Neural cell (in vitro differentiated cells): Measurements from ENCODE around the gene POLR1A. TPM values are rescaled to one million over a fixed set of nuclear protein-coding genes. Genes with fewer than 3 reads are reported as not detected.

ENCODE experiments used
- H2AFZ ChIP-seq: fragments of 200-600, 300-800 bp; sonication (generic), shearing (Covaris generic); 2 replicates; pipeline ENCODE4 v1.6.0; 2014; ENCODE audit warnings: low read depth, mild to moderate bottlenecking, antibody characterized with exemption, low read length, moderate library complexity
- H3F3A ChIP-seq: fragments of 200-600 bp; shearing (Covaris generic); 2 replicates; pipeline ENCODE4 v1.6.1; 2016; ENCODE audit warnings: mild to moderate bottlenecking, moderate library complexity, mixed read lengths, antibody characterized with exemption, low read length; ENCODE audit not compliant: insufficient read depth, poor library complexity, severe bottlenecking
- H3K27ac ChIP-seq: fragments of 200-600, 300-800 bp; sonication (generic), shearing (Covaris generic); 2 replicates; pipeline ENCODE4 v1.5.1; 2014; ENCODE audit warnings: mild to moderate bottlenecking, low read length, moderate library complexity
- H3K27me3 ChIP-seq: fragments of 300-800, 200-600 bp; sonication (generic), shearing (Covaris generic); 2 replicates; pipeline ENCODE4 v1.6.0; 2014; ENCODE audit warnings: mild to moderate bottlenecking, low read depth, low read length, moderate library complexity; ENCODE audit not compliant: insufficient read depth
- H3K36me3 ChIP-seq: fragments of 300-800, 200-600 bp; sonication (generic), shearing (Covaris generic); 2 replicates; pipeline ENCODE4 v1.5.1; 2014; ENCODE audit warnings: mild to moderate bottlenecking, antibody characterized with exemption, low read length, moderate library complexity; ENCODE audit not compliant: insufficient read depth
- H3K4me2 ChIP-seq: fragments of 300-800, 200-600 bp; sonication (generic), shearing (Covaris generic); 2 replicates; pipeline ENCODE4 v1.6.0; 2014; ENCODE audit warnings: mild to moderate bottlenecking, low read length
- H3K4me3 ChIP-seq: fragments of 300-800, 200-600 bp; sonication (generic), shearing (Covaris generic); 2 replicates; pipeline ENCODE4 v1.5.1; 2014; ENCODE audit warnings: mild to moderate bottlenecking, low read length, moderate library complexity
- H3K79me2 ChIP-seq: fragments of 200-600 bp; shearing (Covaris generic); replicated peaks from 2 replicates; pipeline ENCODE4 v1.6.0; 2014; ENCODE audit warnings: mild to moderate bottlenecking, low read length, moderate library complexity; ENCODE audit not compliant: insufficient read depth
- H3K9ac ChIP-seq: fragments of 300-800, 200-600 bp; sonication (generic), shearing (Covaris generic); 2 replicates; pipeline ENCODE4 v1.6.1; 2016; ENCODE audit warnings: mild to moderate bottlenecking, low read length, mixed read lengths
- H3K9me2 ChIP-seq: fragments of 200-600 bp; shearing (Covaris generic); 2 replicates; pipeline ENCODE4 v1.6.1; 2016; ENCODE audit warnings: mild to moderate bottlenecking, low read length, mixed read lengths; ENCODE audit not compliant: insufficient read depth
- H3K9me3 ChIP-seq: fragments of 200-600, 300-800 bp; sonication (generic), shearing (Covaris generic); 2 replicates; pipeline ENCODE4 v1.6.1; 2016; ENCODE audit warnings: mild to moderate bottlenecking, mixed run types, low read length, moderate library complexity, mixed read lengths
- H4K20me1 ChIP-seq: fragments of 200-600 bp; shearing (Covaris generic); 2 replicates; pipeline ENCODE4 v1.6.1; 2016; ENCODE audit warnings: mild to moderate bottlenecking, mixed run types; ENCODE audit not compliant: insufficient read depth
- EP300 ChIP-seq: fragments of 450-650 bp; conservative IDR thresholded peaks from 2 replicates; pipeline ENCODE4 v1.6.1; 2014; ENCODE audit warnings: antibody characterized with exemption, mild to moderate bottlenecking, moderate library complexity; ENCODE audit not compliant: poor library complexity, severe bottlenecking
- EZH2 ChIP-seq: fragments of 200-600, 300-800 bp; shearing (Covaris generic), sonication (generic); IDR thresholded peaks from 2 replicates; pipeline ENCODE4 v1.6.1; 2014; ENCODE audit warnings: antibody characterized with exemption, low read length, borderline replicate concordance, mild to moderate bottlenecking; ENCODE audit not compliant: insufficient read depth, poor library complexity, severe bottlenecking
- MXI1 ChIP-seq: fragments of 450-650 bp; conservative IDR thresholded peaks from 2 replicates; pipeline ENCODE4 v1.6.1; 2014; ENCODE audit warnings: antibody characterized with exemption, mild to moderate bottlenecking; ENCODE audit not compliant: poor library complexity, severe bottlenecking
- POLR2AphosphoS5 ChIP-seq: IDR thresholded peaks from 2 replicates; pipeline ENCODE4 v1.6.1; 2012
- RAD21 ChIP-seq: fragments of 450-650 bp; conservative IDR thresholded peaks from 2 replicates; pipeline ENCODE4 v1.6.1; 2014; ENCODE audit warnings: antibody characterized with exemption, mild to moderate bottlenecking, moderate library complexity
- SMC3 ChIP-seq: fragments of 450-650 bp; conservative IDR thresholded peaks from 2 replicates; pipeline ENCODE4 v1.6.1; 2014; ENCODE audit warnings: antibody characterized with exemption, mild to moderate bottlenecking, moderate library complexity; ENCODE audit not compliant: poor library complexity
- TAF1 ChIP-seq: IDR thresholded peaks from 2 replicates; pipeline ENCODE4 v1.6.1; 2012; ENCODE audit warnings: low read depth
- polyA plus RNA-seq: library from polyadenylated mRNA; depleted of rRNA; stranded (reverse); fragments of >200 nt; gene quantifications from 2 replicates; pipeline ENCODE4 v1.2.3, GENCODE V29; 2014
- TF ChIP-seq, protein P1 (sequence below): fragments of 450-650 bp; IDR thresholded peaks from 2 replicates; pipeline ENCODE4 v1.5.1; 2014; ENCODE audit warnings: antibody characterized with exemption, mild to moderate bottlenecking, moderate library complexity; ENCODE audit not compliant: poor library complexity, severe bottlenecking
- TF ChIP-seq, protein P2 (sequence below): IDR thresholded peaks from 2 replicates; pipeline ENCODE4 v1.6.1; 2012; ENCODE audit warnings: borderline replicate concordance

The POLR1A gene
- polyA plus RNA-seq, 1 donor from 2014 or later, result 5.4 TPM

DNA sequence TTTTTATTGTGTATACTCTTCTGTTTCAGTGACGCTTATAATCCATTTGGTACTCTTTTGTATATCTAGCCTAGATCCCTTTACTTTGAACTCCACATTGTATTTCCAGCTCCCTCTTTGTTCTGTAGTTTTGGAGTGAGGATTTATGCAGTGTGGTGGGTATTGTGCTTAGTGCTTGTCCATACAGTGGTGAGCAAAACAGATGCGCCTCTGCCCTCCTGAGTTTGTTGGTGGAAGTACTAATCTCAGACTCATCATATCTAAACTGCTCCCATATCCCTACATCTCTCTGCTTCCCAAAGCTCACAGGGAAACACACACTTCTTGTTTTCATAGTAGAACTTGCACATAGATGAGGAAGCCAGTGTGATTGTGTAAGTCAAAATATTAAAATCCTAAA is 12.4 kb upstream of the POLR1A start:
- Histone ChIP-seq H3K27ac (no peak overlapping the region), H3K4me2 (no peak overlapping the region), H3K9me3 (no peaks in the 10 kb centered on the region), H3K9me2 (no peaks in the 10 kb centered on the region), H3K9ac (no peak overlapping the region), H3K27me3 (no peaks in the 10 kb centered on the region), H3K4me3 (no peak overlapping the region), H2AFZ (no peak overlapping the region), H3K79me2 (no peaks in the 10 kb centered on the region), H3K36me3 (peaks cover 11% of the 10 kb centered on the region), H3F3A (no peaks in the 10 kb centered on the region), H4K20me1 (no peaks in the 10 kb centered on the region)
- no peak for TF ChIP-seq RAD21
- TF ChIP-seq EP300, result no peak
- no peak for TF ChIP-seq TAF1
- no peak for TF ChIP-seq EZH2
- no peak for TF ChIP-seq POLR2AphosphoS5
- TF ChIP-seq, protein P1, sequence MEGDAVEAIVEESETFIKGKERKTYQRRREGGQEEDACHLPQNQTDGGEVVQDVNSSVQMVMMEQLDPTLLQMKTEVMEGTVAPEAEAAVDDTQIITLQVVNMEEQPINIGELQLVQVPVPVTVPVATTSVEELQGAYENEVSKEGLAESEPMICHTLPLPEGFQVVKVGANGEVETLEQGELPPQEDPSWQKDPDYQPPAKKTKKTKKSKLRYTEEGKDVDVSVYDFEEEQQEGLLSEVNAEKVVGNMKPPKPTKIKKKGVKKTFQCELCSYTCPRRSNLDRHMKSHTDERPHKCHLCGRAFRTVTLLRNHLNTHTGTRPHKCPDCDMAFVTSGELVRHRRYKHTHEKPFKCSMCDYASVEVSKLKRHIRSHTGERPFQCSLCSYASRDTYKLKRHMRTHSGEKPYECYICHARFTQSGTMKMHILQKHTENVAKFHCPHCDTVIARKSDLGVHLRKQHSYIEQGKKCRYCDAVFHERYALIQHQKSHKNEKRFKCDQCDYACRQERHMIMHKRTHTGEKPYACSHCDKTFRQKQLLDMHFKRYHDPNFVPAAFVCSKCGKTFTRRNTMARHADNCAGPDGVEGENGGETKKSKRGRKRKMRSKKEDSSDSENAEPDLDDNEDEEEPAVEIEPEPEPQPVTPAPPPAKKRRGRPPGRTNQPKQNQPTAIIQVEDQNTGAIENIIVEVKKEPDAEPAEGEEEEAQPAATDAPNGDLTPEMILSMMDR, result no peak
- TF ChIP-seq, protein P2, sequence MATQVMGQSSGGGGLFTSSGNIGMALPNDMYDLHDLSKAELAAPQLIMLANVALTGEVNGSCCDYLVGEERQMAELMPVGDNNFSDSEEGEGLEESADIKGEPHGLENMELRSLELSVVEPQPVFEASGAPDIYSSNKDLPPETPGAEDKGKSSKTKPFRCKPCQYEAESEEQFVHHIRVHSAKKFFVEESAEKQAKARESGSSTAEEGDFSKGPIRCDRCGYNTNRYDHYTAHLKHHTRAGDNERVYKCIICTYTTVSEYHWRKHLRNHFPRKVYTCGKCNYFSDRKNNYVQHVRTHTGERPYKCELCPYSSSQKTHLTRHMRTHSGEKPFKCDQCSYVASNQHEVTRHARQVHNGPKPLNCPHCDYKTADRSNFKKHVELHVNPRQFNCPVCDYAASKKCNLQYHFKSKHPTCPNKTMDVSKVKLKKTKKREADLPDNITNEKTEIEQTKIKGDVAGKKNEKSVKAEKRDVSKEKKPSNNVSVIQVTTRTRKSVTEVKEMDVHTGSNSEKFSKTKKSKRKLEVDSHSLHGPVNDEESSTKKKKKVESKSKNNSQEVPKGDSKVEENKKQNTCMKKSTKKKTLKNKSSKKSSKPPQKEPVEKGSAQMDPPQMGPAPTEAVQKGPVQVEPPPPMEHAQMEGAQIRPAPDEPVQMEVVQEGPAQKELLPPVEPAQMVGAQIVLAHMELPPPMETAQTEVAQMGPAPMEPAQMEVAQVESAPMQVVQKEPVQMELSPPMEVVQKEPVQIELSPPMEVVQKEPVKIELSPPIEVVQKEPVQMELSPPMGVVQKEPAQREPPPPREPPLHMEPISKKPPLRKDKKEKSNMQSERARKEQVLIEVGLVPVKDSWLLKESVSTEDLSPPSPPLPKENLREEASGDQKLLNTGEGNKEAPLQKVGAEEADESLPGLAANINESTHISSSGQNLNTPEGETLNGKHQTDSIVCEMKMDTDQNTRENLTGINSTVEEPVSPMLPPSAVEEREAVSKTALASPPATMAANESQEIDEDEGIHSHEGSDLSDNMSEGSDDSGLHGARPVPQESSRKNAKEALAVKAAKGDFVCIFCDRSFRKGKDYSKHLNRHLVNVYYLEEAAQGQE, result no peak
- TF ChIP-seq SMC3, result no peak
- no peak for TF ChIP-seq MXI1

DNA sequence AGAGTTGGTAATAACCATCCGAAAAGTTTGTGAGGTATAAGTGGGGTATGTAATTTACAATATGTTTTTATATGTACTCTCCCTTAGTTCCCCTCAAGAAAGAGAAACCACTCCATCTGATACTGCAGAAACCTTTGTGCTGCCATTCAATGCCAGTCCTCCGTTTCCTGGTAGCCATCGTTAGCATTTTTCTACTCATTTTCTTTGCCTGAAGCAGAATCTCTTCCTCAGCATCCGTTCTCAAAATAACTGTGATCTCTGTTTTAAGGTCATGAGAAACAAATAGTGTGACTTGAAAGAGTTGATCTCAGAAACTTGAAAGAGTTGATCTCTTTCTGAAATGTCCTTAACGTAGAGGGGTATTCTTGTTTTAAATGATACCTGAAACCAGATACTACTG is 1.3 kb upstream of the POLR1A start:
- Histone ChIP-seq H3K27ac (peak overlapping the region; percentile 69), H2AFZ (no peak overlapping the region), H3K36me3 (no peaks in the 10 kb centered on the region), H4K20me1 (no peaks in the 10 kb centered on the region), H3K79me2 (peaks cover 51% of the 10 kb centered on the region), H3K9me3 (no peaks in the 10 kb centered on the region), H3K27me3 (no peaks in the 10 kb centered on the region), H3K9ac (peak overlapping the region; percentile 88), H3K9me2 (no peaks in the 10 kb centered on the region), H3K4me3 (peak overlapping the region; percentile 85), H3F3A (no peaks in the 10 kb centered on the region), H3K4me2 (peak overlapping the region; percentile 93)
- TF ChIP-seq RAD21 (no peak), MXI1 (no peak), TAF1 (no peak), EZH2 (no peak), POLR2AphosphoS5 (no peak), SMC3 (no peak), EP300 (no peak)
- TF ChIP-seq, protein P1, result no peak
- TF ChIP-seq, protein P2, result no peak
